Measurements from ENCODE around the gene GGA3. TPM values are rescaled to one million over a fixed set of nuclear protein-coding genes. Genes with fewer than 3 reads are reported as not detected.
"Not testable (repeated sequence)": the region's sequence is repeated elsewhere in the genome, so short reads cannot be mapped to it uniquely, and the experiment has no call there.

The GGA3 gene
- total RNA-seq, 1 donor from 2014 or later, result 84.6 TPM

GRCh38 chr17:75301049-75301448 lies 39.6 kb upstream of the GGA3 start:
- Histone ChIP-seq H3K27ac (no peak overlapping the region), H3K27me3 (no peaks in the 10 kb centered on the region), H3K9me3 (no peaks in the 10 kb centered on the region), H3K4me1 (no peaks in the 10 kb centered on the region), H3K36me3 (no peaks in the 10 kb centered on the region), H3K4me3 (no peak overlapping the region)
- no peak for TF ChIP-seq CTCF (IDR thresholded peaks at IDR 0.05)
- DNase-seq (ENCODE audit: low spot score in 2 of 2), result no peak
- intact Hi-C loops (cut with DNase I), result no loop called here

GRCh38 chr17:75300280-75300679 lies 38.9 kb upstream of the GGA3 start:
- no peak for TF ChIP-seq CTCF (IDR thresholded peaks at IDR 0.05)
- Histone ChIP-seq H3K36me3 (no peaks in the 10 kb centered on the region), H3K4me3 (no peak overlapping the region), H3K27me3 (no peaks in the 10 kb centered on the region), H3K9me3 (no peaks in the 10 kb centered on the region), H3K27ac (no peak overlapping the region), H3K4me1 (no peaks in the 10 kb centered on the region)
- DNase-seq (ENCODE audit: low spot score in 2 of 2), result no peak
- intact Hi-C loops (cut with DNase I), result no loop called here

GRCh38 chr17:75295201-75296158 lies 34.1 kb upstream of the GGA3 start:
- no peaks in the 10 kb centered on the region for H3K9me3 ChIP-seq
- DNase-seq (ENCODE audit: low spot score in 2 of 2), result no peak
- H3K4me3 ChIP-seq, result no peak overlapping the region
- intact Hi-C loops (cut with DNase I), result no loop called here
- peak overlapping the region; percentile 34 to 41 for H3K27ac ChIP-seq
- no peak for TF ChIP-seq CTCF (IDR thresholded peaks at IDR 0.05)
- H3K27me3 ChIP-seq, result no peaks in the 10 kb centered on the region
- no peaks in the 10 kb centered on the region for H3K36me3 ChIP-seq
- no peaks in the 10 kb centered on the region for H3K4me1 ChIP-seq

GRCh38 chr17:75292810-75293448 lies 31.5 kb upstream of the GGA3 start:
- H3K36me3 ChIP-seq; H3K27ac ChIP-seq; H3K4me3 ChIP-seq; H3K4me1 ChIP-seq; intact Hi-C loops (cut with DNase I); H3K9me3 ChIP-seq; H3K27me3 ChIP-seq; DNase-seq (ENCODE audit: low spot score in 2 of 2): not testable (repeated sequence)

- Histone ChIP-seq H3K36me3 (peaks cover 0 to 7% of the 10 kb centered on the region in 2 donors), H3K4me1 (no peaks in the 10 kb centered on the region), H3K27me3 (no peaks in the 10 kb centered on the region), H3K4me3 (peak overlapping the region; percentile 69 to 80), H3K27ac (peak overlapping the region; percentile 86 to 90), H3K9me3 (no peaks in the 10 kb centered on the region)
- peak in 1 of 3 experiments; percentile 37 for TF ChIP-seq CTCF (IDR thresholded peaks at IDR 0.05)
- intact Hi-C loops (cut with DNase I), result loop anchor here (1.0 kb wide), 3 partner anchors 19 to 377 kb away; partner anchors contain the start of genes GRB2, MIF4GD, RECQL5 and SAP30BP
- DNase-seq (ENCODE audit: low spot score in 2 of 2), result peak in 1 of 2 donors; percentile 80
These were observed 28.5 kb upstream of the GGA3 start for GRCh38 chr17:75289832-75290337.
